HG03565 (cell line): ENCODE data around the gene CWC27.
A peak's percentile ranks its signal among the peaks of the same experiment; 100 is the strongest.

ENCODE experiments used
- ATAC-seq: cut with Tn5 transposase; IDR thresholded peaks from one replicate; pipeline ENCODE4 v1.9.1; 2021; ENCODE audit warnings: mild to moderate bottlenecking, moderate library complexity; ENCODE audit not compliant: unreplicated experiment

The CWC27 gene

GRCh38 chr5:64971990-64972389, 203.3 kb downstream of the CWC27 start:
- no peak for ATAC-seq

DNA sequence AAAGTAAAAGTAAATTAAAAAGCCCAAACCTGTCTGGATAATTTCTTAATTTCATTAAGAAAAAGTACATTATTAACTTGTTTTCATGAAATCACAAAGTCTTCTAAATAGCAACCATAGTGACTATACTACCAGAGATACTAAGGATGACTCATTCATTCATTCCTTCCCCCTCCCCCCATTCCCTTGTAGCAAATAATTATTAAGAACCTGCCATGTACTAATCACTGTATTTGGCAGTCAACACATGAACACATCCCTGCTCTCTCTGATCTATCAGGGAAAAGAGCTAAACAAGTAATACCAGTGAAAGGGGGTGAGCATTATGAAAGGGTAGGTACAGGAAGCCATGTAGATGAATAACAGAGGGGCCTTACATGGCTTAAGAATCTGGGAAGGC, 203.9 kb downstream of the CWC27 start:
- no peak for ATAC-seq

DNA sequence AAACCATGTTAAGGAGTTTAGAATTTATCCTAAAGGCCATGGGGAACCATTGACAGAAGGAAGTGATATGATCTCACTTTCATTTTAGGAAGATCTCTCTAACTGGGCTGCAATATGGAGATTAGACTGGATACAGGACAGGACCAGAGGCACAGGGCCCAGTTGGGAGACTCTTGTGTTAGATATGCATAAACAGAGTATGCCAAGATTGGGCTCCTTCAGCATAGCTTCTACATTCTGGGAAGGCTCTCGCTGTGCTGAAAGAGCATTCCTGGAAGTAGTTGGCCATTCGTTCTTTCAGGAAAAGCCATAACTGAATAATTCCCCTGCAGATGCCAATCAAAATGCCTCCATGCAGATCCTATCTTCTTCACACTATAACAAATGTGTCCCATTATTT, 204.5 kb downstream of the CWC27 start:
- ATAC-seq: no peak

GRCh38 chr5:64977779-64978178, 209.0 kb downstream of the CWC27 start:
- no peak for ATAC-seq

DNA sequence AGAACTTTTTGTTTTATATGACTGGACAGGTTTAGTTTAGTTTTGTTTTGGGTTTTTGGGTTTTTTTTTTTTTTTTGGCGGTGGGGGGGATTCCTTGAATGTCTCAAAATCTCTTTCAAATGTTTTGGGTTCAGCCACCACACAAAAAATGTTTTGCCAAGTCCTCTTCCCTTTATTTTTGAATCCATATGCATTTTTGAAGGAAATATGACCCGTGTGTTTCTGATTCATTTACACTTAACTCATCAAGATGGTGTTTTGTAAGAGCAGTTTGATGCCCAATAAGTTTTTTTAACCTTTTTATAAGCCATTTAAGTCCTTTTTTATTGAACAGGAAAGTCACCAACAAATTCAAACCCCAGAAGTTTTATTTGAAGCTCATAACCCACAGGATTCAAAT, 209.8 kb downstream of the CWC27 start:
- no peak for ATAC-seq

DNA sequence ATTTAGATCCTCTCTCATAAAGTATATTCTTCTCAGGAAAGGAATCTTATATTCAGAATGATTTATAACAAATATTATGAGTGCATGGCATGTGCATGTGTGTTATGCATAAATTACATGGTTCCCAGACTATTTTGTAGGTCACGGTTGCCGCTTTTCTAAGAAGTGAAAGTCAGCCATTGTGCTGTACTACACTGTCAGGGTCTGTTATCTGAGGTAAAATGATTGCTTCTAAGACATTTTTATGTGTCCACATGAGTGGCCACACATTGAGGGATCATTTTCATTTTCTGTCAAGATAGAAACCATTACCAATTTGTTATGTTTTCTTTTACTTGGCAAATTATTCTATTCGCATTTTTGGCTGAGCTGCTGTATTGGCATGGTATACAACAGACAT, 210.8 kb downstream of the CWC27 start:
- no peak for ATAC-seq

DNA sequence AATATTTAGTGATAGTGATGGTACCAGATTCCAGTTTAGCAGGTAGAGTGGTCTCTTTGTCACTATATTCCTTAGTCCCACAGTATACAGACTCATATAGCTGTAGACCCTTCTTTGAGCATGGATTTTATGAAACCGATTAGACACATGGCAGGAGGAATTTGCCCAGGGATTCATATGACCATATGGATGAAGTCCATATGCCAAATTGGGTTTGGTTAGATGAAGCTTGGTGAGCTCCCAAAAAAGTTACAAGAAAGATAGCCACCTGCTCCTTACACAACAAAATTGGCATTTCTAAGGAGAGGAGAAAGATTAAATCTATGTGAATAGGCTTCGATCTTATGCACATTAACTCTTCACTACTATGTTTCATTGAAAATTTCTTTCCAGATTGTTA, 211.4 kb downstream of the CWC27 start:
- no peak for ATAC-seq

DNA sequence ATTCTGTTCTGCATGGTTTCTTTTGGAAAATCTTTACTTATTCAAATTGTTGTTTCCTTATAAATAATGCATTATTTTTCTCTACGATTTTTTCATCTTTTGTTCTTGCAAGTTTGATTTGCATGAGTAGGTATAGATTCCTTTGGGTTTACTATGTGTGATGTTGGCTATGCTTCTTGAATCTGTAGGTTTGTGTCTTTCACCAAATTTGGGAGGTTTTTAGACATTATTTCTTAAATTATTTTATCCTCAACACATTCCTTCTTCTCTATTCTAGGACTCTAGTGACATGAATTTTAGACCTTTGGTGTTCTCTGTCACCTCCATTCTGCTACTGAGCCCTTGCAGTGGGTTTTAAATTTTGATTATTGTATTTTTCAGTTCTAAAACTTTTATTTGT, 219.0 kb downstream of the CWC27 start:
- no peak for ATAC-seq

- ATAC-seq: no peak
These were observed 240.5 kb downstream of the CWC27 start for GRCh38 chr5:65009207-65009606.

DNA sequence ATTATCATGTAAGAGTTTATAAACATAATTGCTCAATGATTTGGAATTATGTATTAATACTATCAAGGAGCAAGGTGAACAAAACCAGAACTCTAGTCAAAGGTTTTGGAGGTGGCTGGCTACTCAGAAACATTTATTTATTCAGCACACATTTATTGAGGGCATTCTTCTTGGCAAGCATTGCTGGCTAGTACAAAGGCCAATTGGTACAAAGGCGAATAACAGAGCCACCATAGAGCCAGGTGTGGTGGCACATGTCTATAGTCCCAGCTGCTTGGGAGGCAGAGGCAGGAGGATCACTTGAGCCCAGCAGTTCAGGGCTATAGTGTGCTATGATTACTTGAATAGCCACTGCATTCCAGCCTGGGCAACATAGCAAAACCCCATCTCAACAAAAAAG, 242.1 kb downstream of the CWC27 start:
- no peak for ATAC-seq

- no peak for ATAC-seq
These were observed 243.7 kb downstream of the CWC27 start for GRCh38 chr5:65012301-65012892.

DNA sequence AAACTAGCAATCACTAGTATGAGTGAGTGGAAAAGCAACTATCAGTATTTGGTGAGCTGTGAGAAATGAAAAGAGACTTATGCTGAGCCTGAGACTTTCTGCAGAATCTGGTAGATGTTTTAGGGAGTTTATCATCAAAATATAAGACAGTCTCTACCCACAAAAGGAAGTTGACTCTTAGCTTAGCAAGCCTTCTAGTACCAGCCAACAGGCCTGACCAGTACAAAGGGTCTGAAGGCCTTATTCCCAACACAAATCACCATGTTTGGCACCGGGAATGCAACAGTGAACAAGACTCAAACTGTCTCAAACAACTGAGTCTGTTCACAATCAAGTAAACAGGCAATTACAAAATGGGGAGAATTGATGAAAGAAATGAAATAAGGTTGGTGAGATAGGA, 244.4 kb downstream of the CWC27 start:
- no peak for ATAC-seq

GRCh38 chr5:65014769-65015168, 246.0 kb downstream of the CWC27 start:
- no peak for ATAC-seq

DNA sequence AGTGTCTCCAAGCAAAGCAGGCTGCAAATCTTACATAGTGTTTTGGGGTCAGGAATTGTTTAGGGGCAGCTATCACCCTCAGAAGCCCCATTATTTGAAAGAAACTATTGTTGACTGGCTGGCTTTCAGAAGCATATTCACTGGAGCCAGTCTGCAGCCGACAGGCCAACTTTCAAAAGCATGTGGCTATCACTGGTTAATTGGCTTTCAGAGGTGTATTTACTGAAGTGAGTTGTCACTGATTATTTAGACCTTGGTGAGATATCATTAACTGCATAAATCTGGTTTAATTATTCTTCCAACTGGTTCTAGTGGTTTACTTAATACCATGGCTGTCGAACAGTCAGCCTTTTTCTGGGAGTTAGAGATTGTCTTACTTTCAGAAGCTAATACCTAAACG, 247.0 kb downstream of the CWC27 start:
- ATAC-seq: no peak

- no peak for ATAC-seq
These were observed 248.9 kb downstream of the CWC27 start for GRCh38 chr5:65017636-65018035.

- no peak for ATAC-seq
These were observed 250.0 kb downstream of the CWC27 start for GRCh38 chr5:65018763-65019162.

- no peak for ATAC-seq
These were observed 251.8 kb downstream of the CWC27 start for GRCh38 chr5:65020492-65020891.

DNA sequence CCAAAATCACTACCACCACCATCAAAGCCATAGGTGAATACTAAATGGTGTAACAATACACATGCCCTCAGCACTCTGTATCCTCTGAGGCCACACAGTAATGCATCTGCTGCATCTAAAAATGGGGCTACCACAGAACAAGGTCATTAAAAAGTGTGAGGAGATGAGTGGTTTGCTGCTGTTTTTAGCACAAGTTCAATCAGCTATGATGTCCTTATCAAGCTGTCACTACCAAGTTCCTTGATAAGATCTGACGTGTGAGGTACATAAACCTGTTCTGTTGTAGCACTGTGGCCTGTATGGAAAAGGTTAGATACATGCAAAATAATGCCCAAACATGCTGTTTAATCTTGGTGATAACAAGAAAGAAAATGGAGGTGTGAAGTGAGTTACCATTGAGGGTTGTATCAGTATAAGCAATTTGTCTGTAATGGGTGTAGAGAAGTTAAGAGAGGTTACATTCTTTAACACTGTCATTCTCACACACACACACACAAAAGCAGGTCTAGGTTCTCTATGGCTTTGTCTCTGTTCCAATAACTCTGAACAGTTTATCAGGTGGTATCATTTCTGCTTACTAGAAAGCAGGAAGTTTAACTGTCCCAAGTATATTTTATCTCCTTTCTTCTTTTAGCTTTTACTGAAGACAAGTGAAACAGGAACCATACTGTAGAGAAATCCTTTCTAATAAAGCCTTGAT, 252.9 kb downstream of the CWC27 start:
- peak; percentile 59 for ATAC-seq

DNA sequence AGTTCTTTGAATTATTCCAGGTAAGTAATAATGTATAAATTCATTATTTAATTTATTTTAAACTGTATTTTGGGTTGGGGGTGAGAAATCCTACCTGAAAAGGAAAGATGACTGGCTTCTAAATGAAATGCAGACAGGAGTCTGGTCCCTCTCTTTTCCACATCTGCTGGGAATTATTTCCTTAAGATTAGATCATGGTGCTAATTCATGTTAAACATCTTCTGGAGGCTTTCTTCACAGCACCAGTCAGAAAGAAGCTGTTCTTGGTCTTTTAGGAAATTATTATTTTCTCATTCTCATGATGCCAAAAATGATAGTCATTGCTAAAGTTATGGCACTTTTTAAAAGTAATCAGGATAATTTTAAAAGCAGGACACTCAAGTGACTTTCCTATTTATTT, 254.2 kb downstream of the CWC27 start:
- no peak for ATAC-seq

GRCh38 chr5:65024681-65025080, 256.0 kb downstream of the CWC27 start:
- ATAC-seq: no peak

DNA sequence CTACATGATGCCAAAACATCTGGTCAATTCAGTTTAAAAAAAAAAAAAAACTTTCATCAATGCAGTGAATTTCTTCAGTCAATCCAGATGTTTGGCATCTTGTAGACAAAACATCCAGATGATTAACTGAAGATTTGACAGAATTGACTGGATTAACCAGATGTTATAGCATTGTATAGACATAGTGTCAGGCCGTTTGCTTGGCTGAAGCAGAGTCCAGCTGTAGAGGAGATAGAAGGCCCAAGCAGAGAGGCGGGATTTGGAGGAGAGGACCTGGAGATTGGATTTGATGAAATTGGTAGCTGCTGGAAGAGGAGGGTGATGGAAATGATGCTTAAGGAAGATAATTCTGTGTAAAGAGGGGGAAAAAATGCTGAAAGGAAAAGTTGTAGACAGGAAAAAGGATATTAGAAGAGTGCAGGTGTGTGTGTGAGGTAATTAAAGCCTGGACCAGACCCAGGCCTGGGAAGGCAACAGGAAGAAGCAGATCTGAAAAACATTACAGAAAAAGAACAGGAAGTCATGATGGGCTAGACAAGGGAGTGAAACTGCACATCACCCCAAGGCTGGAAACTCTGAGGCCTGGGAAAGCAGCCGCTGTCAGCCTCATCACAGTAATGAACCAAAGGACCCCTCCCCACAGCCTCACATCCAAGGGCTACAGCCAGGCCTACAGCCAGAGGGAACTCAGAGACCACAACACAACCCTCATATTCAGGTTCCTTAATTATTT, 258.3 kb downstream of the CWC27 start:
- ATAC-seq: no peak

- no peak for ATAC-seq
These were observed 260.4 kb downstream of the CWC27 start for GRCh38 chr5:65029178-65029577.
